Stimulated activated CD8-positive, alpha-beta memory T cell treated with anti-CD3 and anti-CD28 coated beads, Interleukin-7, amount 100 ng/mL, for 1 hour (primary cell): ENCODE measurements around the gene LRCH2.
"Not testable (repeated sequence)": the region's sequence is repeated elsewhere in the genome, so short reads cannot be mapped to it uniquely, and the experiment has no call there.

Experiments
- DNase-seq, 2 donors: peaks; one replicate each; pipeline ENCODE4 v3.0.0-alpha.2; 2020; ENCODE audit warnings: low read depth in 2 of 2

LRCH2 gene

GRCh38 chrX:115233497-115234455 is at the start of gene LRCH2:
Gene LRCH2, minus strand, starts transcription at chrX:115234096. Its CDS starts 55 bp downstream, at chrX:115234041.
- DNase-seq = no peak

- DNase-seq = no peak
These were observed 35.3 kb upstream of the LRCH2 start for GRCh38 chrX:115269051-115269683.

- no peak for DNase-seq
These were observed 34.5 kb upstream of the LRCH2 start for GRCh38 chrX:115268421-115268820.

GRCh38 chrX:115266300-115266699 is 32.4 kb upstream of the LRCH2 start:
- DNase-seq = no peak

GRCh38 chrX:115264009-115264408 is 30.1 kb upstream of the LRCH2 start:
- no peak for DNase-seq

- no peak for DNase-seq
These were observed 27.3 kb upstream of the LRCH2 start for GRCh38 chrX:115261148-115261547.

- no peak for DNase-seq
These were observed 26.4 kb upstream of the LRCH2 start for GRCh38 chrX:115260330-115260729.

GRCh38 chrX:115259238-115259875 is 25.5 kb upstream of the LRCH2 start:
- no peak for DNase-seq

- no peak for DNase-seq
These were observed 23.8 kb upstream of the LRCH2 start for GRCh38 chrX:115257711-115258110.

GRCh38 chrX:115255003-115255402 is 21.1 kb upstream of the LRCH2 start:
- no peak for DNase-seq

GRCh38 chrX:115251458-115252233 is 17.8 kb upstream of the LRCH2 start:
- no peak for DNase-seq

GRCh38 chrX:115237056-115237455 is 3.2 kb upstream of the LRCH2 start:
- DNase-seq = no peak

- DNase-seq = no peak
These were observed 2.7 kb upstream of the LRCH2 start for GRCh38 chrX:115236560-115236959.

GRCh38 chrX:115234461-115234860 is 565 bp upstream of the LRCH2 start:
- DNase-seq = no peak

- DNase-seq = no peak
These were observed 881 bp downstream of the LRCH2 start for GRCh38 chrX:115232933-115233496.

GRCh38 chrX:115229337-115230003 is 4.4 kb downstream of the LRCH2 start:
- no peak for DNase-seq

GRCh38 chrX:115226929-115227328 is 7.0 kb downstream of the LRCH2 start:
- DNase-seq = no peak

GRCh38 chrX:115217346-115217745 is 16.6 kb downstream of the LRCH2 start:
- DNase-seq = not testable (repeated sequence)

- no peak for DNase-seq
These were observed 19.3 kb downstream of the LRCH2 start for GRCh38 chrX:115214605-115215004.

GRCh38 chrX:115214151-115214550 is 19.7 kb downstream of the LRCH2 start:
- no peak for DNase-seq

GRCh38 chrX:115209547-115209946 is 24.3 kb downstream of the LRCH2 start:
- DNase-seq = not testable (repeated sequence)
